Epidermal melanocyte (primary cell): ENCODE measurements around the gene KIF5A.
"Not testable (repeated sequence)": the region's sequence is repeated elsewhere in the genome, so short reads cannot be mapped to it uniquely, and the experiment has no call there.

Source experiments
- DNase-seq: peaks from one replicate; pipeline ENCODE4 v3.0.0; 2011; ENCODE audit warnings: low spot score; ENCODE audit not compliant: insufficient read length

Gene KIF5A

GRCh38 chr12:57605811-57606311 lies 56.0 kb downstream of the KIF5A start:
- DNase-seq: no peak

- no peak for DNase-seq
These were observed 56.6 kb downstream of the KIF5A start for GRCh38 chr12:57606399-57606798.

GRCh38 chr12:57606821-57607220 lies 57.0 kb downstream of the KIF5A start:
- DNase-seq: no peak

- no peak for DNase-seq
These were observed 58.3 kb downstream of the KIF5A start for GRCh38 chr12:57607958-57608663.

- no peak for DNase-seq
These were observed 59.4 kb downstream of the KIF5A start for GRCh38 chr12:57609101-57609780.

GRCh38 chr12:57609781-57610553 lies 60.1 kb downstream of the KIF5A start:
- no peak for DNase-seq

- DNase-seq: no peak
These were observed 60.8 kb downstream of the KIF5A start for GRCh38 chr12:57610554-57611107.

- peak; percentile 93 for DNase-seq
These were observed 61.4 kb downstream of the KIF5A start, which contains the start of gene ARHGEF25 for GRCh38 chr12:57611108-57611826. Gene ARHGEF25 (plus strand): TSS chr12:57611435. CDS start chr12:57611895, 460 bp downstream.

GRCh38 chr12:57611827-57612710 lies 62.2 kb downstream of the KIF5A start:
- DNase-seq: no peak

GRCh38 chr12:57612711-57613426 lies 63.0 kb downstream of the KIF5A start:
- no peak for DNase-seq

- DNase-seq: no peak
These were observed 63.7 kb downstream of the KIF5A start for GRCh38 chr12:57613427-57614109.

GRCh38 chr12:57614178-57614947 lies 64.5 kb downstream of the KIF5A start:
- no peak for DNase-seq

- no peak for DNase-seq
These were observed 65.2 kb downstream of the KIF5A start for GRCh38 chr12:57614948-57615500.

GRCh38 chr12:57615637-57616036 lies 65.8 kb downstream of the KIF5A start:
- no peak for DNase-seq

GRCh38 chr12:57616383-57617101 lies 66.7 kb downstream of the KIF5A start:
- no peak for DNase-seq

- DNase-seq: no peak
These were observed 68.1 kb downstream of the KIF5A start for GRCh38 chr12:57617942-57618341.

- DNase-seq: not testable (repeated sequence)
These were observed 68.6 kb downstream of the KIF5A start for GRCh38 chr12:57618431-57618830.
